Measurements from ENCODE around the gene TRIM6. TPM values are rescaled to one million over a fixed set of nuclear protein-coding genes. Genes with fewer than 3 reads are reported as not detected.
"Not testable (repeated sequence)": the region's sequence is repeated elsewhere in the genome, so short reads cannot be mapped to it uniquely, and the experiment has no call there.

TRIM6 gene
- total RNA-seq, 1 donor from 2014 or later: 2.1 TPM

- no peak for DNase-seq (ENCODE audit: low spot score)
- TF ChIP-seq, protein P1, sequence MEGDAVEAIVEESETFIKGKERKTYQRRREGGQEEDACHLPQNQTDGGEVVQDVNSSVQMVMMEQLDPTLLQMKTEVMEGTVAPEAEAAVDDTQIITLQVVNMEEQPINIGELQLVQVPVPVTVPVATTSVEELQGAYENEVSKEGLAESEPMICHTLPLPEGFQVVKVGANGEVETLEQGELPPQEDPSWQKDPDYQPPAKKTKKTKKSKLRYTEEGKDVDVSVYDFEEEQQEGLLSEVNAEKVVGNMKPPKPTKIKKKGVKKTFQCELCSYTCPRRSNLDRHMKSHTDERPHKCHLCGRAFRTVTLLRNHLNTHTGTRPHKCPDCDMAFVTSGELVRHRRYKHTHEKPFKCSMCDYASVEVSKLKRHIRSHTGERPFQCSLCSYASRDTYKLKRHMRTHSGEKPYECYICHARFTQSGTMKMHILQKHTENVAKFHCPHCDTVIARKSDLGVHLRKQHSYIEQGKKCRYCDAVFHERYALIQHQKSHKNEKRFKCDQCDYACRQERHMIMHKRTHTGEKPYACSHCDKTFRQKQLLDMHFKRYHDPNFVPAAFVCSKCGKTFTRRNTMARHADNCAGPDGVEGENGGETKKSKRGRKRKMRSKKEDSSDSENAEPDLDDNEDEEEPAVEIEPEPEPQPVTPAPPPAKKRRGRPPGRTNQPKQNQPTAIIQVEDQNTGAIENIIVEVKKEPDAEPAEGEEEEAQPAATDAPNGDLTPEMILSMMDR (IDR thresholded peaks at IDR 0.05): no peak
- Mint-ChIP-seq H3K36me3 (ENCODE audit: low read depth) (no peaks in the 10 kb centered on the region), H3K4me3 (ENCODE audit: unreplicated experiment) (no peak overlapping the region), H3K9me3 (ENCODE audit: low read depth) (no peaks in the 10 kb centered on the region), H3K4me1 (ENCODE audit: low read depth) (no peaks in the 10 kb centered on the region), H3K27me3 (ENCODE audit: low read depth) (peaks cover 2% of the 10 kb centered on the region), H3K27ac (ENCODE audit: unreplicated experiment) (no peak overlapping the region)
These were observed 19.3 kb upstream of the TRIM6 start for GRCh38 chr11:5577101-5577500.

GRCh38 chr11:5580577-5580976, 15.9 kb upstream of the TRIM6 start, which contains the start of gene OR52B6:
Gene OR52B6 (plus strand): TSS chr11:5580877. CDS start chr11:5580877, 0 bp downstream.
- TF ChIP-seq, protein P1 (IDR thresholded peaks at IDR 0.05): no peak
- H3K9me3 Mint-ChIP-seq (ENCODE audit: low read depth): peaks cover 5% of the 10 kb centered on the region
- peaks cover 2% of the 10 kb centered on the region for H3K27me3 Mint-ChIP-seq (ENCODE audit: low read depth)
- no peak within 1 kb of the TSS for H3K4me3 Mint-ChIP-seq (ENCODE audit: unreplicated experiment)
- DNase-seq (ENCODE audit: low spot score): no peak
- no peaks in the 10 kb centered on the region for H3K4me1 Mint-ChIP-seq (ENCODE audit: low read depth)
- no peaks in the 10 kb centered on the region for H3K36me3 Mint-ChIP-seq (ENCODE audit: low read depth)
- H3K27ac Mint-ChIP-seq (ENCODE audit: unreplicated experiment): no peak within 1 kb of the TSS

DNA sequence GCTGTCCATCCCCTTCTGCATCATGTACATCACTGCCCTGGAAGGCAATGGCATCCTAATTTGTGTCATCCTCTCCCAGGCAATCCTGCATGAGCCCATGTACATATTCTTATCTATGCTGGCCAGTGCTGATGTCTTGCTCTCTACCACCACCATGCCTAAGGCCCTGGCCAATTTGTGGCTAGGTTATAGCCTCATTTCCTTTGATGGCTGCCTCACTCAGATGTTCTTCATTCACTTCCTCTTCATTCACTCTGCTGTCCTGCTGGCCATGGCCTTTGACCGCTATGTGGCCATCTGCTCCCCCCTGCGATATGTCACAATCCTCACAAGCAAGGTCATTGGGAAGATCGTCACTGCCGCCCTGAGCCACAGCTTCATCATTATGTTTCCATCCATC, 15.4 kb upstream of the TRIM6 start:
- Mint-ChIP-seq H3K27ac (ENCODE audit: unreplicated experiment) (no peak overlapping the region), H3K9me3 (ENCODE audit: low read depth) (peaks cover 5% of the 10 kb centered on the region), H3K36me3 (ENCODE audit: low read depth) (no peaks in the 10 kb centered on the region), H3K4me1 (ENCODE audit: low read depth) (no peaks in the 10 kb centered on the region), H3K4me3 (ENCODE audit: unreplicated experiment) (no peak overlapping the region), H3K27me3 (ENCODE audit: low read depth) (peaks cover 2% of the 10 kb centered on the region)
- DNase-seq (ENCODE audit: low spot score): no peak
- TF ChIP-seq, protein P1 (IDR thresholded peaks at IDR 0.05): no peak

DNA sequence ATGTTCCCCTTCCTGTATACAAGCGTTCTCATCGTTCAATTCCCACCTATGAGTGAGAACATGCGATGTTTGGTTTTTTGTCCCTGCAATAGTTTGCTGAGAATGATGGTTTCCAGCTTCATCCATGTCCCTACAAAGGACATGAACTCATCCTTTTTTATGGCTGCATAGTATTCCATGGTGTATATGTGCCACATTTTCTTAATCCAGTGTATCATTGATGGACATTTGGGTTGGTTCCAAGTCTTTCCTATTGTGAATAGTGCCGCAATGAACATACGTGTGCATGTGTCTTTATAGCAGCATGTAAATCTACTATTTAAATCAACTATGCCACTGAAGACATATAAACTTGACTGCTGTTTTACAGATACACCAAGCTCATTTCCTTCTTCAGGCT, 12.0 kb upstream of the TRIM6 start:
- not testable (repeated sequence) for H3K36me3 Mint-ChIP-seq (ENCODE audit: low read depth); H3K4me1 Mint-ChIP-seq (ENCODE audit: low read depth); H3K27me3 Mint-ChIP-seq (ENCODE audit: low read depth); DNase-seq (ENCODE audit: low spot score); H3K4me3 Mint-ChIP-seq (ENCODE audit: unreplicated experiment); H3K9me3 Mint-ChIP-seq (ENCODE audit: low read depth); H3K27ac Mint-ChIP-seq (ENCODE audit: unreplicated experiment)

- H3K4me1 Mint-ChIP-seq (ENCODE audit: low read depth): peaks cover 13% of the 10 kb centered on the region
- not testable (repeated sequence) for H3K36me3 Mint-ChIP-seq (ENCODE audit: low read depth); H3K4me3 Mint-ChIP-seq (ENCODE audit: unreplicated experiment); H3K27me3 Mint-ChIP-seq (ENCODE audit: low read depth); H3K27ac Mint-ChIP-seq (ENCODE audit: unreplicated experiment); DNase-seq (ENCODE audit: low spot score); H3K9me3 Mint-ChIP-seq (ENCODE audit: low read depth)
These were observed 6.5 kb upstream of the TRIM6 start for GRCh38 chr11:5589906-5590305.

DNA sequence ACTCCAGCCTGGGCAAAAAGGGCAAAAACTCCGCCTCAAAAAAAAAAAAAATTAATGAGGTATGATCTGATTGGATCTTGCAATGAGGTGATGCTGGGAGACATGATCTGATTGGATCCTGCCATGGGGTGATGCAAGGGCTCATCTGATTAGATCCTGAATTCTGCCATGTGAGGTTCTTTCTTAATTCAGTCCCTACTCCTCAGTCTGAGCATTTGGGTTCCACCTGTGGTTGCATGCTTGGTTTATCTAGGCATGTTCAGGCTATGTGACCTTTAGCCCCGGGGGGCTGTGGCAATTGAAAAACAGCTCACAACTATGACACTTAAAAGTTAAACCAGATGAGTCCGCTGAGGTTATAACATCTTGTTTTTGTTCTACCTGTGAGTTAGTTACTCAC, 4.8 kb upstream of the TRIM6 start:
- no peak overlapping the region for H3K27ac Mint-ChIP-seq (ENCODE audit: unreplicated experiment)
- no peaks in the 10 kb centered on the region for H3K36me3 Mint-ChIP-seq (ENCODE audit: low read depth)
- no peak for DNase-seq (ENCODE audit: low spot score)
- peaks cover 21% of the 10 kb centered on the region for H3K4me1 Mint-ChIP-seq (ENCODE audit: low read depth)
- no peaks in the 10 kb centered on the region for H3K27me3 Mint-ChIP-seq (ENCODE audit: low read depth)
- TF ChIP-seq, protein P1 (IDR thresholded peaks at IDR 0.05): no peak
- H3K9me3 Mint-ChIP-seq (ENCODE audit: low read depth): no peaks in the 10 kb centered on the region
- no peak overlapping the region for H3K4me3 Mint-ChIP-seq (ENCODE audit: unreplicated experiment)
